Activated naive CD4-positive, alpha-beta T cell (primary cell): ENCODE results near the gene MEGF10.
"Not testable (repeated sequence)": the region's sequence is repeated elsewhere in the genome, so short reads cannot be mapped to it uniquely, and the experiment has no call there.

Experiments
- DNase-seq, 4 experiments: peaks; one replicate each; lab custom pipeline; 2025; lab: John Stamatoyannopoulos, UW

Gene MEGF10

DNA sequence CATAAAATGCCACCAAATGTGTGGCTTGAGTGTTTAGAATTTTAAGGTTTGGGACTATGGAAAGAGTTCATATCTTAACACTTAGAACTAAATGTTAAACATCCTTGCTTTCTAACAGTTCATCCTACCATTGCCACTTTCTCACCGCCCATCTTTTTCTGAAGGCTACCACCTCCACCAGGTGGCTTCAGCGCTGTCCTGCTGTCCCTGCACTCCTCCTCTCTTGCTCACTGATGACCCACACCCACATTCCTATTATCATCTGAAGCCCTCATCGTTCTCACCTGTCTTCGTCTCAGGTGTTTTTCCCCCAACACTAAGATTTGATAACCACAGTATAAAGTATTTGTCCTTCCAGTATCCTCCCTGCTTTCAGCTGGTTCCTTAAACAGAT, 7.4 kb downstream of the MEGF10 start:
- no peak for DNase-seq

DNA sequence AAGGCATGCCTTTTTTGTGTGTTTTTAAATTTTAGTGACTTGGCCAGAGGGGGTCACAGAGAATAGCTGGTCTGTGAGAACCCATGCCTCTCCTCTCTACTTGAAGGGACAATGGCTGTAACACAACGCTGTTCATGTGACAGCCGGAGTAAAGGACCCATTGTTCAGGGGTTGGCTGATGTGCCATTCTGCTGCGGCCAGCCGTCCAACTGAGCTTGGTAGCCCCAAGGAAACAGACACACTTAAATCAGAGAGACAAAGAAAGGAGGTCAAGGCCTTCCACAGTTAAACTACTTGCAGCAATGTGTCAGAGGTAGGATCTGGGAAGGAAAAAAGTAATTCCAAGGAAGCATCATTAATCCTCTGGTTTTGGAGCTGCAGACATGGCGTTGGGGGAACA, 8.1 kb downstream of the MEGF10 start:
- no peak for DNase-seq

DNA sequence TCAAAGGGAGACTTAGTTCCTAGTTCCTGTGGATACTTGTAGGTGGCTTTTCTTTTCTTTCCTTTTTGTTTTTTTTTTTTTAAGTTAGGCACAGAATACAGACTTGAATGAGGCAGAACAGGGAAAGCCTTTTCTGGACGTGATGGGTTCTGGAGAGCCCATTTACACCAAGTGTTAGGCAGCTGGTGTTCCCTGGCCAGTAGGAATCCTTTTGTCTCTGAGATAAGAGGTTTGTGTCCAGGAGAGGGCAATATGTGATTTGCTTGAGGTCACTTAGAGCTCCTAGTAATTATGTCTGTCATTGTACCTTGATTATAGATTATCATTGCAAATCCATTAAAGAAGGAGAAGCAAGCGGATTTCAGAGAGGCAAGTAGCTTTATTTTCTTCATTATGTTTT, 9.1 kb downstream of the MEGF10 start:
- no peak for DNase-seq

DNA sequence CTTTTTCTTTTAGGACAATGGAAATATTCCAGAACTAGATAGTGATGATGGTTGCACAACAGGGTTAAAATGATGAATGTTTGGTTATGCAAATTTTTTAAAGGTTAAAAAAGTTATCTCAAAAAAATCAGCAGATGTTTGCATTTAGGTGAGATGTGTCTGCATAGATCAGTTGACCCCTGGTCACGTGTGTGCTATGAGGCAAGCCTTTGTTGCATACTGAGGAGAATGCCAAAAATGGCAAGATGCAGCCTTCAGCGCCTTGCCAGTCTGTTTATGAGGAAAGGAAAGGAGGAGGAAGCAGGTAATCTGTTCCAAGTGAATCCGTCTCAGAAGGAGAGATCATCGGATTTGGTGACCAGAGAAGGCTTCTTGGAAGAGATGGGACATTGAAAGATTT, 11.9 kb downstream of the MEGF10 start:
- DNase-seq, result no peak

DNA sequence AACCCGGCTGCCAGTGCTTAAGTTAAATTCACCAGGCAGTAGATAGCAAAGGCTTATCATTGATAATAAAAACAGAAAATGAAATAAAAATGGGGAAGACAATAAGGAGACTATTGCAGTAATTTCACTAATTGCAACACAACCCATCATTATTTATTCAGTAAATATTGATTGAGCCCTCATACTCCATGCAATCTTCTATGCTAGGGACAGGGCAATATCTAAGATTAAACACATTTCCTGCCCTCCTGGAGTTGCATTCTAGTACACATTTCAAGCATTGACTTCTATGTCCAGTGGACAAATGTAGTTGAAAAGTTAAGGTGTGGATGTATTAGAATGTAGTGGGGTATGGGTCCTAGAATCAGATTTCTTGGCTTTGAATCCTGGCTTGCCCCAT, 12.8 kb downstream of the MEGF10 start:
- no peak for DNase-seq

DNA sequence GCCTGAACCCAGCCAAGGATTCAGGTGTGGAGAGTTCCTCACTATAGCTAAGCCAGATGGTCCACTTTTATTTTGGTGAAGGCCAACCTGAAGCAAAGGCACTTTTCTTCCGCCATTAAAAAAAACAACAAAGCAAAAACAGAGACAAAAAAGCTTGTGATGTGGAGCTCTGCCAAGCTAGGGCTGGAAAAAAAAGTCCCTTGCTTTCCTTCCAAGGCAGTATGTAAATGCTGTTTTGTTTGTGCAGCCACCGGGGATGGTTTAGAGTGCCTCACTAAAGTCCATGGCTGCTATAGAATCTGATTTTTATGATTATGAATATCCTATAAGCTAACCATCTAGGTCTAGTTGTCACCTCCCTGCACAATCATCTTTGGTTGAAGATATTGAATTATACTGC, 14.9 kb downstream of the MEGF10 start:
- DNase-seq, result no peak

DNA sequence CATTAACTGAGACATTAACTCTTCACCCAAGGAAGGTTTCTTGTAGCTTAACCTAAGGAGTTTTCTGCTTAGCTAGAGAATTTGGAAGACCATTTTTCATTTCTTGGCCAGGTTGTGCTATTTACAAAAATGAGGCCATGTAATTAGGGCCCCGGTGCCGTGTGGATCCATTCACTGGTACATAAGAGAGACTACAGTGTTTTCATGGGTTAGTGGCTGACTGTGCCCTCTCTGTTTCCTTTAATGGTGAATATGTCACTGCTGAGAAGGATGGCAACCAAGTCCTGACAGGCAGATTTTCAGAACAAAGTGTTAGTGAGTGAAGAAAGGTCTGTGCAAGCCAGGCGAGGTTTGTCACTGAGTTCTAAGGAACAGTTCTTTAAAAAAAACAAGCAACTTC, 15.4 kb downstream of the MEGF10 start:
- DNase-seq, result no peak

DNA sequence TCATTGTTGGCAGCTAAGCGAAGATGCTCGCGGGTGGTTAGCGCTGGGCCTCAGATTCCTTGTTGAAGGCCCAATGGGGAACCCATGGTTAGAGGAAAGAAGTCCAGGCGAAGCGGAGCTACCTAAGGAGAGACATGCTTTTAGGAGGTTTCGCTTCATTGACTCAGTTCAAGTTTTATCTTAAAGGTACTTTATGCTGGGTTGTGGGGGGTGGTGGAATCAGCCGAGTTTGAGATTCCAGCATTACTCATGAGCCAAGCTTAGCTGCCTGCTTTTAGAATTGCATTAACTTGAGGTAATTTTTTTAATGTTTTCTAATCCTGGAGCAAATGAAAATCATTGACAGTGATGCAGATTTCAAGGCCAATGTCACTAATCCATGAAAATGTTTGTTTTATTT, 16.1 kb downstream of the MEGF10 start:
- no peak for DNase-seq

DNA sequence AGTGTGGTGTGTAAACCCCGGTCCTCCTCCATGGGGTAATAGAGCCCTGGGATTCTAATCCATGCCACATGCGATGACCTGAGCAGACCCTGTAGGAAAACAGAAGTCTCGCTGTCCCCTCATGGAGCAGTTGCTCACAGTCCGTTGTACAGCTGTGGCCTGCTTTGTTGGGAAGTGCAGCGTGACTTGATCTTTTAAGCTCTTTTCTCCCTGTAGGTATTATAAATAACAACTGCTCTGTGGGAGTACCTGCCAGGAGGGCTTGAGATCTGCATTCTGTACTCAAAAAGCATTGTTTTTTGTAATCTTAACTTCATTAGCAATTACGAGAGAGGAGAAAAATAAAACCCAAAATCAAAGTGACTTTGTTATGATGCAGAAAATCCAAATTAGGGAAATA, 17.3 kb downstream of the MEGF10 start:
- DNase-seq, result no peak

DNA sequence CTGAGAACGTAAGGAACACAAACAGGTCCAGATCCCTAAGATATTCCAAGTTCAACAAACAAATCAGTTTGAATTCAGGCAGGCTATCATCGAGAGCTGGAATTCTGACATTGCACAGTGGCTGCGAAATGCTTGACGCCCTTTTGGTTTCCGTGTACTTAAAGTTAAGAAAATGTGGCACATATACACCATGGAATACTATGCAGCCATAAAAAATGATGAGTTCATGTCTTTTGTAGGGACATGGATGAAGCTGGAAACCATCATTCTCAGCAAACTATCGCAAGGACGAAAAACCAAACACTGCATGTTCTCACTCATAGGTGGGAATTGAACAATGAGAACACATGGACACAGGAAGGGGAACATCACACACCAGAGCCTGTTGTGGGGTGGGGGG, 17.7 kb downstream of the MEGF10 start:
- DNase-seq, result not testable (repeated sequence)

DNA sequence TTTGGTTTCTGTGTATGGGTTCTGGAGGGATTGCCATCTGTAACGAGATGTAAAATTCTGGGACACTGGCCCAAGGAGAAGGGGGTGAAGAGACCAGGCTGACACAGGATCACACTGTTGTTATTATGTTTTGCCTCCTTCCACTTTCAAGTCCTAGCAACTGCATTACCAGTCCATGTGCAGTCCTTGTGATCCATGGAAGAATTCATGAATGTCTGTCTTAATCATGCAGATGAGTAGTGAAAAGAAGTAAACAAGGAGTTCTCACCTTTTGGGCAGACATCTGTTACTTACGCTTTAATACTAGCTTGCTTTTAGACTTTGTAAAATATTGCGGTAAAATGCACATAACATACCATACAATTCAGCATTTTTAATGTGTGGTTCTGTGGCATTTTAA, 18.3 kb downstream of the MEGF10 start:
- no peak for DNase-seq

DNA sequence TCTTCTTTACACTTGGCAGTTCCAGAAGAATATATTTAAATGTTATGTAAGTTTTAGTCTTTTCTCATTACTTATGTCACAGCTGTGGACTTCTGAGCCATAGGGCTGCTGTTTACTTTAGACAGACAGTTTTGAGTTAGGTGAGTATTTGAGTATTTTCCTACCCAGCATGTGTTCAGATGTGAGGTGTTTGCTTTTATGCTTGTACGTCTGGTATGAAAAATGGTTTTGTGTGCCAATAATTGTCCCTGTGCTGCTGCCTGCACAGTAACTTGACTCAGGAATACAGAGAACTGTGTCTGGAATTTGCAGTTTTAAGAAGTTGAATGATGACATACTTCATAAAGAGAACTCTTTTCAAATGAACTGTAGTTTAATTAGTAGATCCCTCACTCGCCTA, 20.8 kb downstream of the MEGF10 start:
- DNase-seq, result no peak

DNA sequence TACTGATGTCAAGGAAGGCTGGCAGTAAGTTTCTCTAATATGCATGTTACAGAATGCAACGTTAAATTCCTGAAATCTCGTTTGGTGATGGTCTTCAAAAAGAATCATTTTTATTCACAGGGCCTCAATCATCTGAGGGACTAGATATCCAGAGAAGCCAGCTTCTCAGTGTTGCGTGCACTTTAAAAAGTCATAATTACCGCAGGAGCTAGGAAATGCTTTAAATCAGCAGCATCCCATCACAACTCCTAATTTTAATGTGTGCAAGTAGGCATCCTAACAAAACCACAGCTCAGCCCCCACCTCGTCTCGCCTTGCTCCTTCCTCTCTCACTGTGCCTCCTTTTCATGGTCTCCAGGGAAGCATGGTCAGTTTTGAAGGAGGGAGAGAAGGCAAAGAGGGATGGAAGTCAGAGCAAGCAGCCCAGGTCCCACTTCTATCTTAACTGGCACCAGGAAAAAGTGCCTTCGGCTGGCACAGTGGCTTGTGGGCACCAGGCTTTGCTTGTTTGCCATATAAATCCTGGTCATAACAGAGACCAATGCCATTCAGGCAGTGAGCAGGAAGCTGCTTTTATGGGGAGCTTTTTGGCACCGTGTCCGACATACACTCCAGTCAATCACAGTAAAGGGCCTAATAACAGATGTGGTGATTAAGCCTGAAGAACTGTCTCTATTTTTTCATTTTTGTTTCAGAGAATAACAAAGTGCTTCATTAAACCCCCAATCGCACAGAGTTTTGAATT, 21.4 kb downstream of the MEGF10 start:
- DNase-seq, result no peak

DNA sequence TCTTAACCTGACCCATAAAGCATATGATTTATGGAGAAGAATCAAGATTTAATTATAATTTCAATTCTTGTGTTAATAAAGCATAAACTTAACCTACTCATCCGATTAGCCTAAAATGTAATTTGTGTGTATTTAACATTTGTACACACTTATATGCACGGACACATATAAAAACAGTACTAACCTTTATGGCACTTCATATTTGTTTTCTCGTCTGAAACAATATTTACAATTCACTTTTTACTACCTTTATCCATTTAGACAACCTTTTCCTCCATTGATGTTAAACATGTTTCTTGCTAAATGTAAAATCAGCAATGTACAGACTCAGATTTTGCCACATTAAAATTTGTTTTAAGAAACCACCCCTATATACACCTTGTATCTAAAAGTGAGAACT, 22.8 kb downstream of the MEGF10 start:
- DNase-seq, result no peak

DNA sequence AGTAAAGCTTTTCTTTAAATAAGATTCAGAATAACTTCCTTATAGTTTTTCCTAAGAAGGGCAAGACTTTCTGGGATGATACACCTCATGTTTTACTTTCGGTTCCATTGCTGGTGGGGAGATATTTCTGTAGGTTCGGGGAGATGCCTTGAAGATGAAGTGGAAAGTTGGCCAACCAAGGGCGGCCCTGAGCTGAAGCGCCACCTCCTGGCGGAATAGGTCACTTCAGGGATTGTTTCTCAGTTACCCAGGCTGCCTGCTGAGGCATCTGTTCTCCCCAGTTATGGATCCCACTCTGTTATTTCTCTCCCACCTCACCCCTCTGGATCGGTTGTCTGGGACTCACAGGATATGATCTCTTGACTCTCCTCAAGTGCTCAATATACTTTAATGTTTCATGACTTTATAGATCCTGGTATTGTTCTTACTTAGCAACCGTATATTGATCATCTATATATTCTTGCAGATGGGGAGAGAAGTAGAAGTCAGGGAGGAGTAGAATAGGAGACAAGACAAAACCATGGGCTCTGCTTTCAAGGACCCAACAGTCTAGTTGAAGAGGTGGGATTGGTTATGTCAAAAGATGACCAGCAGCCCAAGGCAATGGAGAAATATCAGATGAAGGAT, 23.4 kb downstream of the MEGF10 start:
- DNase-seq, result peak; percentile 40 to 65 (median 44)

DNA sequence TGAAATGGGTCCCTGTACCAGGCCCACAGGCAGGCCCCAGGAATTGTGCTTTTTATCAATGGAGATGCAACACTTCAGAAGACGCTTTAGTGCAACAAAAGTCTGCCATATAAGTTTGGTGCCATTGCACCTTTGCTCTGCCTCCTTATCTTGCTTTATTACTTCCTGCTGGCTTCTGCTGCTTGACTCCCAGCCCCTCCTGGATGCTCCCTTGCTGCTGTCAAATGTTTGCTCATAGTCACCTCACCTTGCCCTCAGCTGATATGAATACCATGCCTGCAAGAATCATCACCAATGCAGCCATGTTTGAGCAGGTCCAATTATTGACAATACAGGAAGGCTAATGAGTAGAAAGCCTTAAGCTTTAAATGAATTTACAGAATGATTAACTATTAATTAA, 25.4 kb downstream of the MEGF10 start:
- no peak for DNase-seq

DNA sequence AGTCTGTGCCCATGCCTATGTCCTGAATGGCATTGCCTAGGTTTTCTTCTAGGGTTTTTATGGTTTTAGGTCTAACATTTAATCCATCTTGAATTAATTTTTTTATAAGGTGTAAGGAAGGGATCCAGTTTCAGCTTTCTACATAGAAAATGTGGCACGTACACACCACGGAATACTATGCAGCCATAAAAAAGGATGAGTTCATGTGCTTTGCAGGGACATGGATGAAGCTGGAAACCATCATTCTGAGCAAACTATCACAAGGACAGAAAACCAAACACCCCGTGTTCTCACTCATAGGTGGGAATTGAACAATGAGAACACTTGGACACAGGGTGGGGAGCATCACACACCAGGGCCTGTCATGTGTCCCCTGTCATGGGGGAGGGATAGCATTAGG, 26.8 kb downstream of the MEGF10 start:
- not testable (repeated sequence) for DNase-seq

DNA sequence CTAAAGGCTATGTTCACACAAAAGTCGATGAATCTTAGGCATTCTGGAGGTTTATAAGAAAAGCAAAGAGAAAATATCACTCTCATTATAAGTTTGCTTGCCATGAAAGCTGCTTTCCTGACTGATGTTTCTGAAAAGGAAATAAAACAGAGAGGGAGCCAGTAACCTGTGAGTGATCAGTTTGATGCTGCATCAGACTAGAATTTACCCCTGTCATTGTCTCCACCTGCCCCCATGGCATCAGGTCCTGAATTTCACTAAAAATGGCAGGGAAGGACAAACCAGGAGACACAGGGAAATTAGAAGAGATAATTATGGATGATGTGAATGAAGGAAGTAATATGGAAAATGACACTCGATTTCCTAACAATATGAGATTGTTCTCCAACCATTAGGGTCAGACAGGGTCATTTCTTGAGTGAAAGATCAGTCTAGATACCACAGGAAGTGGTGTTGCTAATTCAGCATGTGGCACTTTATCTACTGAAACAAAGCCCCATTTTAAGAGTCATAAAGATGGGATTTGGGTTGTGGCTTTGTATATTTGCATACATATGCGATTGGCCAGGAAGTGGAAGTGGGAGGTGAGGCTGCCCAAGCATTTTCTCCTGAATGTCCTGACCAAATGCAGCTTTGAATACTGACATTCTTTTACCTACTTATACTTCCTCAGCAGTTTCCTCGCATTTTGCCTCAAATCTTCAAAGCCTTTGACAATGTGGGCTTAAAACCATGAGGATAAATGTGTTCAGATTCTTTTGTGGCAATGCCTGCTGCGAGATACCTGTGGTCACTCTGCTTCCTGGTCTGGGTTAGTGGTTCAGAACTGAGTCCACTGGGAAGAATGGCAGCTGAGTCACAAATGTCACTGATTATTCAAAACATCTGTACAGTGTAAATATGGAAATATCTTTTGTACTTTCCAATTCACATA, 29.7 kb downstream of the MEGF10 start:
- no peak for DNase-seq

DNA sequence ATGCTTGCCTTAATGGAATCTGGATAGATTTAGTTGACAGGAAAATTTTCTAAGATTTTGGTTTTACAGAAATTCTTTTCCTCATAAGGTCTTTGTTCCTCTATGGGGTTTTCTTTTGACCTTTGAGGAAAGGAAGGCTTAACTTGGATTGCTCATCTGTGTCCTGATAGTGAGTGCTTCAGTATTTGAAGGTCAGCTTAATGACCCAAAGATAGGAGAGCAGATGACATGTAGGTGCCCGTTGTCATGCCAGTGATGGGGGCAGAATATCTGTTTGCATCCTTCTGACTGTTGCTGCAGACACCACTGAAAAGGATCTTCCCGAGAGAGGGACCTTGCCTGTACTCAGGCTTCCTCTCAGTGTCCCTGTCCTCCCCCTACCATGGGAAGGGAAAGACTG, 30.9 kb downstream of the MEGF10 start:
- no peak for DNase-seq

DNA sequence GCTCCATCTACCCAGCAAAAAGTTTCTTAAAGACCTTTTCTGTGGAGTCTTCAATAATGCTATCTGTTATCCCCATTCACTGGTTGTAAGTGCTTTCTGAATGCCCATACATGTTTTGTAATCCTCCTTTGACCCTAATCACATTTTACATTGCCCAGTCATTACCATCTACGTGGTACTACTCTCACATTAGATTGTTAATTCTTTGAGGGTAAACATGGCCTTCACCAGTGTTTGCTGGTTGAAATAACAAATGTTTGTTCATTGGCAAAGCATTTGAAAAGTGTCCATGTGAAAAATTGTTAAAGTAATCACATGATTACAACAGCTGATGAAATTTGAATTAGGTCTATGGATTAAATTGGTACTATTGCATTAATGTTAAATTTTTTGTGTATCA, 31.8 kb downstream of the MEGF10 start:
- DNase-seq, result no peak

DNA sequence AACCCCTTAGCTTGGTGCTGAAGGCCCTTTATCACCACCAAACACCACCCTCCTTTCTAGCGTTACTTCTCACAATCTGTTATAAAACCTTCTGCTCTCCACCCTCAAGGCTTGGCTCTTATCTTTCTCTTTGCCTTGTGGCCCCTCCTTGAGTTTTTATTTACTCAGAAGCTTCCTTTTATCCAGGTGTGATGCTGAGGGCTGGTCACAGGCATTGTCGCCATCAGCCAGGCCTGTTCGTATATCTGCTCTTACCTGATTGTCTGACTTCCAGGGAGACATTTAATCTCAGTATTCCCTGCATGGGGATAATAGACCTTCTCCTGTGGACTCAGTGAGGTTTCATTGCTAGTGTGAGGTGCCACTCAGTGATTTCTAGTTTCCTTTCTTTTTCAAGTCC, 34.2 kb downstream of the MEGF10 start:
- no peak for DNase-seq

DNA sequence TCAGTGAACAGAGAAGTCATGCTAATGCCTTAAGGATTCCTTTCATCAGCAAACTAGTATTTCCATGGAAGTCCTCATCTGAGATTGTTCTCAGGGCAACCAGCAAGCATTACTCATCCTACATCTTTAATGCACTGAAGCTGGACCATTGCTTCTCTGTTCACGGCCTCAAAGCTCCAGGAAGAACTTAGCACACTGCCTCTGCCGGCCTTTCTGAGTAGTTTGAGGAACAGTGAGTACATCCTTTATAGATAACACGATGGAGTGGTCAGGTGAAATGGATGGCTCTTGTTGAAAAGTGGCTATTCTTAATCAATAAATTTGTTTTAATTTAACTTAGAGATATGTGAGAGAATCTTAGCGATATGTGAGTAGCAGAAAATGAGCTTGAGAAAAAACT, 35.8 kb downstream of the MEGF10 start:
- DNase-seq, result no peak
